Measurements from ENCODE around the gene DCAF11.

- TF ChIP-seq RBFOX2 (IDR thresholded peaks at IDR 0.05; ENCODE audit: low read depth, low read length), result no peak
- TF ChIP-seq ZNF746 (CRISPR knock-in tag; IDR thresholded peaks at IDR 0.05), result no peak
- TF ChIP-seq EHMT2 (IDR thresholded peaks at IDR 0.05; ENCODE audit: borderline replicate concordance, low read depth, low read length), result no peak
- TF ChIP-seq ZNF224 (CRISPR knock-in tag; IDR thresholded peaks at IDR 0.05), result no peak
- no peak for TF ChIP-seq ZNF292 (CRISPR knock-in tag; IDR thresholded peaks at IDR 0.05; ENCODE audit: borderline replicate concordance, low read depth)
- no peak for TF ChIP-seq ATF5 (CRISPR knock-in tag; IDR thresholded peaks at IDR 0.05; ENCODE audit: low read depth)
- TF ChIP-seq ZBTB26 (CRISPR knock-in tag; IDR thresholded peaks at IDR 0.05; ENCODE audit: borderline replicate concordance), result no peak; the same call in 1 of the 2 replicates
- no peak for TF ChIP-seq SIN3A (IDR thresholded peaks at IDR 0.05; ENCODE audit: borderline replicate concordance, low read depth, low read length)
- no peak for TF ChIP-seq POLR2A (IDR thresholded peaks at IDR 0.05; ENCODE audit: insufficient read depth in 1 of 2, low read depth in 2 of 2, low read length in 2 of 2)
- no peak for TF ChIP-seq IRF1 (CRISPR knock-in tag; IDR thresholded peaks at IDR 0.05; ENCODE audit: low read depth)
- no peak for TF ChIP-seq NFYB (CRISPR knock-in tag; IDR thresholded peaks at IDR 0.05)
- no peak for TF ChIP-seq ZNF280B (CRISPR knock-in tag; IDR thresholded peaks at IDR 0.05; ENCODE audit: borderline replicate concordance)
- TF ChIP-seq ARID3A (IDR thresholded peaks at IDR 0.05; ENCODE audit: low read depth, low read length), result no peak
- TF ChIP-seq ZNF354B (CRISPR knock-in tag; IDR thresholded peaks at IDR 0.05), result no peak
These were observed 45.9 kb downstream of the DCAF11 start for GRCh38 chr14:24160499-24160849.
